Fibroblast of mammary gland (primary cell): ENCODE data around the gene ARHGAP28.

ENCODE experiments used
- DNase-seq: peaks from one replicate; pipeline ENCODE4 v3.0.0-alpha.2; 2010; ENCODE audit warnings: low read depth
- H3K4me3 ChIP-seq: 2 replicates; pipeline ENCODE4 v1.5.1; 2011; ENCODE audit warnings: low read depth, mild to moderate bottlenecking, low read length, moderate library complexity; ENCODE audit not compliant: control insufficient read depth
- CTCF ChIP-seq: conservative IDR thresholded peaks from 2 replicates; pipeline ENCODE4 v1.5.1; 2011; ENCODE audit warnings: low read depth, low read length, inconsistent platforms; ENCODE audit not compliant: control insufficient read depth, insufficient read depth

The ARHGAP28 gene

GRCh38 chr18:6729247-6730091 lies at the start of gene ARHGAP28:
Gene ARHGAP28, plus strand, starts transcription at chr18:6729716. Its CDS starts 106 bp downstream, at chr18:6729822.
- TF ChIP-seq CTCF: no peak
- DNase-seq: peak; percentile 79
- H3K4me3 ChIP-seq: peak within 1 kb of the TSS; percentile 50

- no peak overlapping the region for H3K4me3 ChIP-seq
- TF ChIP-seq CTCF: no peak
- DNase-seq: peak; percentile 11
Measured at GRCh38 chr18:6681331-6681875, 48.1 kb upstream of the ARHGAP28 start.

DNA sequence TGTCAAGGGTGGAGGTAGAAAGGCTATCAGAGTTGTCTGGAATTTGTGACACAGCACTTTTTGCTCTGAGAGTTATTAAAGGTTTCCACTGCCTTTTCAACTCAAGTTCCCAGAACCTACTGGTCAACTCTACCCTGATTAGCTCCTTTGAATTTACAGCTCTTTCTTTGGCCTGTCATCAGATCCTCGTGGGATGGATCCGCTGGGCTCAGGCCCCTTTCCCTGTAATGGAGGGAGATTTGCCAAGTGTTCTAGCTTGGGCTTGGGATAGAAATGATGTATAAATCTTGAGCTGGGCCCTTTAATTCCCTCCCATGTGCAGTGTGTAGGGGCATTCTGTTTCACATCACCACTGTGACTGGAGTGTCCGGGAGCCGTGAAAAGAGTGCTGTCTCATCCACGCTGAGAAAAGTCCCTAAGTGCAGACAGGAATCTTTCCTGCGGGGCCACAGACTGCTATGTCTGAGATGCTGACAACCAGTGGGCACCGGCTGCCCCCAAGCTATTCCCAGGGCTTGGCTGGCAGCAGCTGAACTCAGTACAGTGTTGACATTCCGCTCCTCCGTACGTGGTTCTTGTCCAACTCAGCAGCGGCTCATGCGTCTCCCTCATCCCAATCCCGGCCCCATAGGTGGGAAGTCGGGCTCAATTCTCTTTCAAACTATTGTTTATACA lies 46.9 kb upstream of the ARHGAP28 start:
- DNase-seq: no peak
- no peak overlapping the region for H3K4me3 ChIP-seq
- TF ChIP-seq CTCF: no peak

GRCh38 chr18:6683112-6683876 lies 46.2 kb upstream of the ARHGAP28 start:
- no peak for TF ChIP-seq CTCF
- DNase-seq: no peak
- no peak overlapping the region for H3K4me3 ChIP-seq

GRCh38 chr18:6687676-6688075 lies 41.8 kb upstream of the ARHGAP28 start:
- H3K4me3 ChIP-seq: no peak overlapping the region
- TF ChIP-seq CTCF: no peak
- DNase-seq: no peak

GRCh38 chr18:6708890-6709289 lies 20.6 kb upstream of the ARHGAP28 start:
- no peak for TF ChIP-seq CTCF
- DNase-seq: no peak
- no peak overlapping the region for H3K4me3 ChIP-seq
